Astrocyte (in vitro differentiated cells and primary cell): ENCODE measurements around the gene HDDC2. TPM values are rescaled to one million over a fixed set of nuclear protein-coding genes. Genes with fewer than 3 reads are reported as not detected.

Source experiments
- DNase-seq: peaks from one replicate; pipeline ENCODE4 v3.0.0-alpha.2; 2010; ENCODE audit warnings: low read depth
- FAIRE-seq: peaks from 2 replicates; lab custom pipeline; 2011; peaks lifted over from hg19 to GRCh38; lab: Jason Lieb, UNC
- H2AFZ ChIP-seq: 2 replicates; pipeline ENCODE4 v1.6.0; 2012; ENCODE audit warnings: low read depth, low read length, inconsistent platforms
- H3K27ac ChIP-seq: 2 replicates; pipeline ENCODE4 v1.5.1; 2011; ENCODE audit warnings: low read depth, low read length, inconsistent platforms
- H3K27me3 ChIP-seq: 2 replicates; pipeline ENCODE4 v1.6.0; 2011; ENCODE audit warnings: low read length, inconsistent platforms; ENCODE audit not compliant: insufficient read depth
- H3K36me3 ChIP-seq: 2 replicates; pipeline ENCODE4 v1.5.1; 2011; ENCODE audit warnings: low read length, inconsistent platforms; ENCODE audit not compliant: insufficient read depth
- H3K4me1 ChIP-seq: 2 replicates; pipeline ENCODE4 v1.5.1; 2011; ENCODE audit warnings: low read length, inconsistent platforms; ENCODE audit not compliant: insufficient read depth
- H3K4me2 ChIP-seq: 2 replicates; pipeline ENCODE4 v1.6.0; 2012; ENCODE audit warnings: low read length, inconsistent platforms
- H3K4me3 ChIP-seq: 2 replicates; pipeline ENCODE4 v1.5.1; 2011; ENCODE audit warnings: low read depth, mild to moderate bottlenecking, low read length, inconsistent platforms; ENCODE audit not compliant: insufficient read depth
- H3K79me2 ChIP-seq: 2 replicates; pipeline ENCODE4 v1.6.0; 2012; ENCODE audit warnings: mild to moderate bottlenecking, low read length, inconsistent platforms; ENCODE audit not compliant: insufficient read depth
- H3K9ac ChIP-seq: 2 replicates; pipeline ENCODE4 v1.6.0; 2012; ENCODE audit warnings: mild to moderate bottlenecking, low read length, inconsistent platforms
- H3K9me3 ChIP-seq: 2 replicates; pipeline ENCODE4 v1.5.1; 2012; ENCODE audit warnings: low read depth, mild to moderate bottlenecking, low read length, inconsistent platforms; ENCODE audit not compliant: insufficient read depth
- H4K20me1 ChIP-seq: 2 replicates; pipeline ENCODE4 v1.6.0; 2012; ENCODE audit warnings: low read length, inconsistent platforms; ENCODE audit not compliant: insufficient read depth
- H3K27ac Mint-ChIP-seq: one replicate; pipeline ENCODE4 v1.8.0; 2021; ENCODE audit warnings: mild to moderate bottlenecking, mixed read lengths; ENCODE audit not compliant: unreplicated experiment
- H3K27me3 Mint-ChIP-seq: one replicate; pipeline ENCODE4 v1.8.0; 2021; ENCODE audit warnings: low read depth, mixed read lengths; ENCODE audit not compliant: unreplicated experiment
- H3K36me3 Mint-ChIP-seq: one replicate; pipeline ENCODE4 v1.8.0; 2021; ENCODE audit warnings: low read depth, mixed read lengths; ENCODE audit not compliant: unreplicated experiment
- H3K4me1 Mint-ChIP-seq: one replicate; pipeline ENCODE4 v1.8.0; 2021; ENCODE audit warnings: low read depth, mixed read lengths; ENCODE audit not compliant: unreplicated experiment
- H3K4me3 Mint-ChIP-seq: one replicate; pipeline ENCODE4 v1.8.0; 2021; ENCODE audit warnings: mild to moderate bottlenecking, moderate library complexity, mixed read lengths; ENCODE audit not compliant: unreplicated experiment
- H3K9me3 Mint-ChIP-seq: one replicate; pipeline ENCODE4 v1.8.0; 2021; ENCODE audit warnings: mild to moderate bottlenecking, mixed read lengths; ENCODE audit not compliant: unreplicated experiment
- CTCF ChIP-seq: IDR thresholded peaks from 2 replicates; pipeline ENCODE4 v1.5.1; 2011; ENCODE audit warnings: low read depth, mild to moderate bottlenecking, inconsistent platforms, low read length, moderate library complexity; ENCODE audit not compliant: insufficient read depth
- EZH2 ChIP-seq: IDR thresholded peaks from 2 replicates; pipeline ENCODE4 v1.6.1; 2012; ENCODE audit warnings: mild to moderate bottlenecking, low read length, inconsistent platforms; ENCODE audit not compliant: insufficient read depth
- total RNA-seq: library from RNA; stranded (reverse); gene quantifications from 2 replicates; pipeline ENCODE4 v1.2.1, GENCODE V29; 2021

HDDC2 gene
- total RNA-seq, 1 donor from 2014 or later: 53.5 TPM

GRCh38 chr6:125315548-125315947 is 13.8 kb upstream of the HDDC2 start:
- H2AFZ ChIP-seq: no peak overlapping the region
- no peak overlapping the region for H3K27ac ChIP-seq
- Mint-ChIP-seq H3K36me3 (no peaks in the 10 kb centered on the region), H3K27me3 (no peaks in the 10 kb centered on the region), H3K4me1 (no peaks in the 10 kb centered on the region), H3K27ac (no peak overlapping the region), H3K4me3 (no peak overlapping the region), H3K9me3 (no peaks in the 10 kb centered on the region)
- no peaks in the 10 kb centered on the region for H3K79me2 ChIP-seq
- no peak overlapping the region for H3K4me2 ChIP-seq
- no peak for DNase-seq
- TF ChIP-seq EZH2: no peak
- TF ChIP-seq CTCF: no peak
- H3K4me3 ChIP-seq: no peak overlapping the region
- no peak for FAIRE-seq
- no peaks in the 10 kb centered on the region for H4K20me1 ChIP-seq
- H3K36me3 ChIP-seq: no peaks in the 10 kb centered on the region
- no peaks in the 10 kb centered on the region for H3K4me1 ChIP-seq
- no peaks in the 10 kb centered on the region for H3K9me3 ChIP-seq
- H3K27me3 ChIP-seq: no peaks in the 10 kb centered on the region
- no peak overlapping the region for H3K9ac ChIP-seq

GRCh38 chr6:125314009-125314581 is 12.3 kb upstream of the HDDC2 start:
- TF ChIP-seq EZH2 (no peak), CTCF (peak; percentile 96)
- peak; percentile 45 for FAIRE-seq
- no peak overlapping the region for H3K27ac Mint-ChIP-seq

GRCh38 chr6:125312950-125313349 is 11.2 kb upstream of the HDDC2 start:
- DNase-seq (no peak), FAIRE-seq (no peak)
- TF ChIP-seq CTCF (no peak), EZH2 (no peak)
- Histone ChIP-seq H3K36me3 (no peaks in the 10 kb centered on the region), H3K27ac (no peak overlapping the region), H3K9ac (no peak overlapping the region), H3K4me3 (no peak overlapping the region), H3K79me2 (no peaks in the 10 kb centered on the region), H3K4me1 (no peaks in the 10 kb centered on the region), H2AFZ (no peak overlapping the region), H3K4me2 (no peak overlapping the region), H4K20me1 (no peaks in the 10 kb centered on the region), H3K27me3 (no peaks in the 10 kb centered on the region), H3K9me3 (no peaks in the 10 kb centered on the region)
- Mint-ChIP-seq H3K4me3 (no peak overlapping the region), H3K27me3 (peaks cover 3% of the 10 kb centered on the region), H3K36me3 (no peaks in the 10 kb centered on the region), H3K9me3 (no peaks in the 10 kb centered on the region), H3K27ac (no peak overlapping the region), H3K4me1 (peaks cover 1% of the 10 kb centered on the region)

More at GRCh38 chr6:125314009-125314581, 12.3 kb upstream of the HDDC2 start:
- Histone ChIP-seq H3K79me2 (no peaks in the 10 kb centered on the region), H3K27ac (no peak overlapping the region), H3K9me3 (no peaks in the 10 kb centered on the region), H3K4me2 (no peak overlapping the region), H4K20me1 (no peaks in the 10 kb centered on the region), H3K4me1 (no peaks in the 10 kb centered on the region), H2AFZ (no peak overlapping the region), H3K27me3 (no peaks in the 10 kb centered on the region), H3K36me3 (no peaks in the 10 kb centered on the region), H3K4me3 (no peak overlapping the region), H3K9ac (no peak overlapping the region)
- DNase-seq: peak; percentile 30
- H3K4me1 Mint-ChIP-seq: no peaks in the 10 kb centered on the region
- no peaks in the 10 kb centered on the region for H3K36me3 Mint-ChIP-seq
- no peak overlapping the region for H3K4me3 Mint-ChIP-seq
- no peaks in the 10 kb centered on the region for H3K9me3 Mint-ChIP-seq
- H3K27me3 Mint-ChIP-seq: no peaks in the 10 kb centered on the region
